Caco-2 (cell line): Measurements from ENCODE around the gene AHNAK2. TPM values are rescaled to one million over a fixed set of nuclear protein-coding genes. Genes with fewer than 3 reads are reported as not detected.

Experiments used
- BruUV-seq: library from RNA; stranded (reverse); fragments of 400-500 nt; replicated peaks from 2 replicates; lab custom pipeline; 2021; lab: Mats Ljungman, UMichigan
- CTCF ChIA-PET: fragments of 300-600 bp; sonication (Branson Sonifier 250); formaldehyde crosslinking; loops from one replicate; lab custom pipeline; 2022; ENCODE audit warnings: antibody characterized with exemption; lab: Charles Lee
- POLR2A ChIA-PET: fragments of 300-600 bp; sonication (Branson Sonifier 250); formaldehyde crosslinking; loops from one replicate; lab custom pipeline; 2022; ENCODE audit warnings: antibody characterized with exemption; lab: Charles Lee
- DNase-seq, 2 experiments: peaks; one replicate each; pipeline versions ENCODE4 v3.0.0 to v3.0.0-alpha.2; 2020 to 2022
- H3K27me3 ChIP-seq: replicated peaks from 2 replicates; pipeline ENCODE4 v1.6.0; 2011; ENCODE audit warnings: low read length; ENCODE audit not compliant: control insufficient read depth, insufficient read depth
- H3K36me3 ChIP-seq: 2 replicates; pipeline ENCODE4 v1.5.1; 2011; ENCODE audit warnings: low read length; ENCODE audit not compliant: control insufficient read depth, insufficient read depth
- H3K4me1 ChIP-seq: fragments of 250-450 bp; sonication (Bioruptor Pico); 2 replicates; pipeline ENCODE4 v1.5.1; 2020; ENCODE audit warnings: mild to moderate bottlenecking
- H3K4me3 ChIP-seq: 2 replicates; pipeline ENCODE4 v1.5.1; 2011; ENCODE audit warnings: low read depth, mild to moderate bottlenecking, control low read depth, low read length
- H3K9me3 ChIP-seq: fragments of 250-450 bp; sonication (Bioruptor Pico); 2 replicates; pipeline ENCODE4 v1.5.1; 2020; ENCODE audit warnings: mild to moderate bottlenecking, moderate library complexity
- H3K27ac Mint-ChIP-seq: one replicate; pipeline ENCODE4 v1.8.0; 2022; ENCODE audit warnings: mixed read lengths; ENCODE audit not compliant: unreplicated experiment
- H3K27me3 Mint-ChIP-seq: one replicate; pipeline ENCODE4 v1.8.0; 2022; ENCODE audit warnings: mixed read lengths; ENCODE audit not compliant: insufficient read depth, unreplicated experiment
- H3K36me3 Mint-ChIP-seq: one replicate; pipeline ENCODE4 v1.8.0; 2022; ENCODE audit warnings: mild to moderate bottlenecking, mixed read lengths; ENCODE audit not compliant: insufficient read depth, unreplicated experiment
- H3K4me1 Mint-ChIP-seq: one replicate; pipeline ENCODE4 v1.8.0; 2022; ENCODE audit warnings: low read depth, mixed read lengths; ENCODE audit not compliant: unreplicated experiment
- H3K4me3 Mint-ChIP-seq: one replicate; pipeline ENCODE4 v1.8.0; 2022; ENCODE audit warnings: mild to moderate bottlenecking, moderate library complexity, mixed read lengths; ENCODE audit not compliant: unreplicated experiment
- H3K9me3 Mint-ChIP-seq: one replicate; pipeline ENCODE4 v1.8.0; 2022; ENCODE audit warnings: mixed read lengths; ENCODE audit not compliant: unreplicated experiment
- CTCF ChIP-seq, 2 experiments: fragments of 200-600 bp in 1 of 2; IDR thresholded peaks; 1 replicate in 1 of 2; 2 replicates in 1 of 2; pipeline versions ENCODE4 v1.5.1 to v1.8.0; 2011 to 2022; ENCODE audit warnings: antibody characterized with exemption in 1 of 2, control low read depth in 1 of 2, inconsistent platforms in 1 of 2, low read depth in 1 of 2, low read length in 1 of 2, mild to moderate bottlenecking in 1 of 2, moderate library complexity in 1 of 2; ENCODE audit not compliant: insufficient read depth in 1 of 2, severe bottlenecking in 1 of 2, unreplicated experiment in 1 of 2
- intact Hi-C: fragments of 100-400 bp; cut with micrococcal nuclease; formaldehyde crosslinking; loops from one replicate; pipeline ENCODE4 v1.10.0; 2022; ENCODE audit not compliant: unreplicated experiment
- total RNA-seq: library from RNA; stranded (reverse); gene quantifications from 2 replicates; pipeline ENCODE4 v1.2.3, GENCODE V29; 2022

Gene AHNAK2
- total RNA-seq, 1 experiment from 2014 or later: 0.77 TPM

GRCh38 chr14:104932676-104933631 is 45.2 kb downstream of the AHNAK2 start:
- Mint-ChIP-seq H3K4me1 (no peaks in the 10 kb centered on the region), H3K27me3 (peaks cover 8% of the 10 kb centered on the region), H3K4me3 (peak overlapping the region; percentile 66), H3K36me3 (no peaks in the 10 kb centered on the region), H3K9me3 (no peaks in the 10 kb centered on the region), H3K27ac (no peak overlapping the region)
- no TSS peak for BruUV-seq
- intact Hi-C loops: no loop called here
- Histone ChIP-seq H3K4me3 (peak overlapping the region; percentile 40), H3K27me3 (peaks cover 3% of the 10 kb centered on the region), H3K4me1 (0 out of 2 replicates have a peak, but pooled peaks cover 3% of the 10 kb centered on the region), H3K36me3 (no peaks in the 10 kb centered on the region), H3K9me3 (no peaks in the 10 kb centered on the region)
- CTCF ChIA-PET: interaction anchor here (0.8 to 1.2 kb wide), 2 partner anchors 113 to 128 kb away, joined by 4 read pairs; no protein-coding TSS in a partner anchor
- TF ChIP-seq CTCF (IDR thresholded peaks at IDR 0.05; ENCODE audit: insufficient read depth in 1 of 2, low read depth in 1 of 2, low read length in 1 of 2, severe bottlenecking in 1 of 2, unreplicated experiment in 1 of 2): peak; percentile 65 to 79
- peak; percentile 72 to 87 for DNase-seq
- POLR2A ChIA-PET: no interaction called here

GRCh38 chr14:104931771-104932675 is 46.2 kb downstream of the AHNAK2 start:
- Histone ChIP-seq H3K9me3 (no peaks in the 10 kb centered on the region), H3K4me3 (no peak overlapping the region), H3K4me1 (0 out of 2 replicates have a peak, but pooled peaks cover 3% of the 10 kb centered on the region), H3K36me3 (no peaks in the 10 kb centered on the region), H3K27me3 (peaks cover 3% of the 10 kb centered on the region)
- ChIA-PET POLR2A (no interaction called here), CTCF (no interaction called here)
- DNase-seq: no peak
- intact Hi-C loops: no loop called here
- Mint-ChIP-seq H3K36me3 (no peaks in the 10 kb centered on the region), H3K9me3 (no peaks in the 10 kb centered on the region), H3K27me3 (peaks cover 4% of the 10 kb centered on the region), H3K4me1 (no peaks in the 10 kb centered on the region), H3K4me3 (no peak overlapping the region), H3K27ac (no peak overlapping the region)
- no peak for TF ChIP-seq CTCF (IDR thresholded peaks at IDR 0.05; ENCODE audit: insufficient read depth in 1 of 2, low read depth in 1 of 2, low read length in 1 of 2, severe bottlenecking in 1 of 2, unreplicated experiment in 1 of 2)
- BruUV-seq: no TSS peak

DNA sequence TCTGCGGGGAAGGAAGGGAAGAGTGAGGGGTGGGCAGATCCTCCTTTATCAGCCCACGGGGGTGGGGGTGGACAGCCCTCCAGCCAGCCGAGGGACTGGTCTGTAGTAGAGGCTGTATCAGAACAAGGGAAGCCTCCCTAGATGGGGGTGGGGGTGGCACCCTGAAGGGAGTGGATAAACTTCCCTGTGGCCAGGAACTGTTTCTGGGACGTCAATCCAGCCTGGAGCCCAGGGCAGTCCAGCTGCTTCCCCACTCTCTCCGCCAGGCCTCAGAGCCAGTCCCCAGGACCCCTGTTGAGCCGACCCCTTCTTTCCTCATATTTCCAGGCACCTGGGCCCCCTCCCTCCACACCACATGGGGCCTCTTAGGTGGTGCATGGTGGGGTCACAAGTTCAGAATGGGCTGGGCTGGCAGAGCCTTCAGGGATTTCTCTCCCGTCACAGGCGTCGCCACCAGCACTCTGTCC is 46.8 kb downstream of the AHNAK2 start:
- POLR2A ChIA-PET: no interaction called here
- intact Hi-C loops: no loop called here
- no TSS peak for BruUV-seq

More for the DNA sequence above, 46.8 kb downstream of the AHNAK2 start:
- no peak for TF ChIP-seq CTCF (IDR thresholded peaks at IDR 0.05; ENCODE audit: insufficient read depth in 1 of 2, low read depth in 1 of 2, low read length in 1 of 2, severe bottlenecking in 1 of 2, unreplicated experiment in 1 of 2)
- no peak overlapping the region for H3K4me3 Mint-ChIP-seq
- no peaks in the 10 kb centered on the region for H3K9me3 Mint-ChIP-seq
- H3K27ac Mint-ChIP-seq: no peak overlapping the region
- 0 out of 2 replicates have a peak, but pooled peaks cover 3% of the 10 kb centered on the region for H3K4me1 ChIP-seq
- peaks cover 2% of the 10 kb centered on the region for H3K27me3 ChIP-seq
- CTCF ChIA-PET: no interaction called here
- no peaks in the 10 kb centered on the region for H3K36me3 Mint-ChIP-seq
- no peak for DNase-seq
- H3K36me3 ChIP-seq: no peaks in the 10 kb centered on the region
- peaks cover 4% of the 10 kb centered on the region for H3K27me3 Mint-ChIP-seq
- no peaks in the 10 kb centered on the region for H3K9me3 ChIP-seq
- H3K4me3 ChIP-seq: no peak overlapping the region
- no peaks in the 10 kb centered on the region for H3K4me1 Mint-ChIP-seq
